Measurements from ENCODE around the gene KLHL34. TPM values are rescaled to one million over a fixed set of nuclear protein-coding genes. Genes with fewer than 3 reads are reported as not detected.

KLHL34 gene
- total RNA-seq (2014; rRNA removed; shearing (Covaris generic)) = not detected in 2 replicates

DNA sequence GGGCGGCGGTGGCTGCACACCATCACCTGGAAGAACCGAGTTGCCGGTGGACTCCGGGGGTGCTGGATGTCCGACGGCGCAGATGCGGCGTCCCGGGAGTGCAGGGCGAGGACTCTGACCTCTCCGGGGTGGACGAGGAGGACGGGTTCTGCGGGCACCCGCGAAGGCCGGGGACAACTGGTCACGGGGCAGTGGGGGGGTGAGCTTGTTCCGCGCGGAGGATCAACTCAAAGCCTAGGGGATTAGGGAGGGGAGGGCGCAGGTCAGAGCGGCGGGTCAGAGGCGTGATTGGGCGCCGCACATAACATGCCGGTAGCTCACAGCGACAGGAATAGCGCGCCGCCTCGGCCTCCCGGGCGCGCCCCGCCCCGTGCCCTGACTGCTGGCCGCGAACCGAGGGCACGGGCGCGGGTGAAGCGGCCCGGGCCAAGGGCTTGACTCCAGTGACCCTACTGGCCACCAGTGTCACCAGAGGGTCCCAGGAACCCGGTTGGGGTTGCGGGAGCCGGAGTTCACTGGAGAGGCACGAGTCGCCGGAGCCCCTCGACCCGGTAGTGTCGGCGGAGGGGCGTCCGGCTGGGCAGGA, at the start of gene KLHL34:
Gene KLHL34, minus strand, starts transcription at position 179 of the 586 bp plus-strand sequence. CDS start 542 bp downstream, outside the sequence.
- DNase-seq (ENCODE audit: low read depth) = no peak

DNA sequence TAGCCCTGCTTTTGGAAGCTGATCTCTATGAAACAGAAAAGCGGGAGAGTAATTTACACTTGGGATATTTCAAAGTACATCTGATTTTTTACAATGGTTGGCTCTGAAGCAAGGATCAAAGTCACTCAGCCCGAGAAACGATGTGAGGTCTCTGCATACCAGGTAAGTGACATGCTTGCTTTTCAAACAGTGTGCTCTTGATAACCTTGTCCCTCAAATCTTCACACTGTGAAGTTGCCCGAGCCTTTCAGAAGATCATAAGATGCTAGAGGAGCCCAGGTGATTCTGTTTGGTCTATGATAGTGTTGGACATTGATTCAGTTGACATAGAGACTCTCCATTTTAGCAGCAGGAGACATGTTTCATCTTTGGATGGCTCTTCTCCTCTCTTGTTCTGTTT, 47.1 kb upstream of the KLHL34 start:
- no peak for DNase-seq (ENCODE audit: low read depth)

DNA sequence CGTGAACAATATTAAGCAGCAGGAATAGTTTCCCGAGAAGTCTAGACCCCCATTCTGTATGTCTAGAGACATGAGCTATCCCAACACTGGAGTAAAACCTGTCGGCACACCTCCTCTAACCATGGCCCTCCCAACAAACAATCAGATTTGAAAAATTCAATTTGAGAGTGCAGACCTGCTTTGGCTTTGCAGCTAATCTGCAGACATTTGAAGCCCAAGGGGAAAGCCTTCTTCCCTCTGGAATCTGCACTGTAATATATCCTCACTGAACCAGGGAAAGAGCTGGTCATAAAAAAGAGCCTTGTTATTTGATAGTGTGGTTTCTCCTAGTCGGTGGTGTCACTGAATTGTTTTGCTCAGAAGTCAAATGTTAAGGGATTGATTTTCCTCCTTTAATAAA, 44.6 kb upstream of the KLHL34 start:
- DNase-seq (ENCODE audit: low read depth) = no peak

DNA sequence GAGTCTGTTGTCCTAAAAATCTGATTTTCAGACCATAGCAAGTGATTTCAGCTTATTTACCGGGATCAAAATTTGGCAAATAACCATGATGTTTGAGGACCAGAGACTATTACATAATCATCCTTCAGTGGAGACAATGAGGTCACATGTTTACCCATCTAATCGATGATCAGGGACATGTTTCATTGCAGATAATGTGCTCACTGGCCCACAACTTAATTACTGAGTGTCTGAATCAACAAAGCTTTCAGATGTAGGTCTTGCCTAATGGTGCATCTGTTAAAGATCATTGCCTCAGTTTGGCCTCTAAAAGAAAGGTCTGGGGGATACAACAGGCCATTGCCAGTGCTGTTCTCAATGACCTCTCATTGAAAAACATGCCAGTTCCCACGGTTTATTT, 42.8 kb upstream of the KLHL34 start:
- DNase-seq (ENCODE audit: low read depth) = no peak

- no peak for DNase-seq (ENCODE audit: low read depth)
Measured at GRCh38 chrX:21700275-21700674, 42.1 kb upstream of the KLHL34 start.

GRCh38 chrX:21699136-21699535, 41.0 kb upstream of the KLHL34 start:
- DNase-seq (ENCODE audit: low read depth) = no peak

GRCh38 chrX:21698272-21698671, 40.1 kb upstream of the KLHL34 start:
- DNase-seq (ENCODE audit: low read depth) = no peak

DNA sequence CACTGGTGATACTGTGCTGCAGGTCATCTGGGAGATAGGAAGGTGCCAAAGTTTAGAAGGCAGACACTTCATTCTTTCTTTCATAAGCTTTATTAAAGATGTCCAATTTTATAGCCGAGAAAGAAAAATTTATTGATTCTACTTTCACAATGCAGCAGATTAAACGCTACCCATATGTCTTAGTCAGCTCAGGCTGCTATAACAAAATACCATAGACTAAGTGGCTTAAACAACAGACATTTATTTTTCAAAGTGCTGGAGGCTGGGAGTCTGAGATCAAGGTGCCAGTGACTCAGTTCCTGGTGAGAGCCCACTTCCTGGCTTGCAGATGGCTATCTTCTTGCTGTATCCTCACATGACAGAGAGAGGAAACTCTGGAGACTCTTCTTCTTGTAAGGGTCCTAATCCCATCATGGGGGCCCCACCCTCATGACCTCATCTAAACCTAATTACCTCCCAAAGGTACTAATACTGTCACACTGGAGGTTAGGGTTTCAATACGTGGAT, 33.4 kb upstream of the KLHL34 start:
- peak; percentile 13 for DNase-seq (ENCODE audit: low read depth)

DNA sequence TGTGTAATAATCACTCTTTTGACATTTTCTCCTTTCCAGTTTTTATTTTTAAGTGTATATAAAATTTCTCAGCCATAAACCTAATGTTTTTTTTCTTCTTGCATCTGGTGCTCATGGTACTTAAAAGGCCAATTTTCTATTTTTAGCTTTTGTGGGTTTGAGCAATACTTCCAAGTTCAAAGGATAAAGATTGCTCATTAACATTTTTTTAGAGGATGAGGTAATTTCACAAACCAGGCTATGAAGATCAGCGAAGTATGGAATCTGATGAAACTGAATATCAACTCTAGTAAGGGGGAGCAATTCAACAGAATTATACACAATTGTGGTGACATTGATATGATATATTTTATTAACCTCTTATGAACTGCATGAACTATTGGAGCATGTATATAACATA, 25.8 kb upstream of the KLHL34 start:
- no peak for DNase-seq (ENCODE audit: low read depth)

GRCh38 chrX:21678048-21678612, 20.0 kb upstream of the KLHL34 start:
- no peak for DNase-seq (ENCODE audit: low read depth)

DNA sequence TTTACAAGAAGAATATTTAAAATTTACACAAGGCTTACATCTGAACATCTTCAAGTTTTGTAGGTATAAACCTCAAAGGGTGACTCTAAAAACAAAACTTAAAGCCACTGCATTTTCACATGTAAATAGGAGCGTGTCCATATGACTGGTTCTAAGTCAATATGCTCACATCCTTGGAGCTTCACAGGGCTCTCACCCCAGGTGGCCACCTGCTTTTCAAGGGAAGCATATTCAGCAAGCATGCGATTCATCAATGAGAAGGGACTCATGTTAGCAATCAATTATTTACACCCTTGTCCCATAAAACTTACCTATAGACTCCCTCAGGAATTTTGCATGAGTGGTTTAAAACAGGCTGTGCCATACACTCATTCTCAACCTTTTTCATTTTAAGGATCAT, 17.8 kb upstream of the KLHL34 start:
- DNase-seq (ENCODE audit: low read depth) = no peak

DNA sequence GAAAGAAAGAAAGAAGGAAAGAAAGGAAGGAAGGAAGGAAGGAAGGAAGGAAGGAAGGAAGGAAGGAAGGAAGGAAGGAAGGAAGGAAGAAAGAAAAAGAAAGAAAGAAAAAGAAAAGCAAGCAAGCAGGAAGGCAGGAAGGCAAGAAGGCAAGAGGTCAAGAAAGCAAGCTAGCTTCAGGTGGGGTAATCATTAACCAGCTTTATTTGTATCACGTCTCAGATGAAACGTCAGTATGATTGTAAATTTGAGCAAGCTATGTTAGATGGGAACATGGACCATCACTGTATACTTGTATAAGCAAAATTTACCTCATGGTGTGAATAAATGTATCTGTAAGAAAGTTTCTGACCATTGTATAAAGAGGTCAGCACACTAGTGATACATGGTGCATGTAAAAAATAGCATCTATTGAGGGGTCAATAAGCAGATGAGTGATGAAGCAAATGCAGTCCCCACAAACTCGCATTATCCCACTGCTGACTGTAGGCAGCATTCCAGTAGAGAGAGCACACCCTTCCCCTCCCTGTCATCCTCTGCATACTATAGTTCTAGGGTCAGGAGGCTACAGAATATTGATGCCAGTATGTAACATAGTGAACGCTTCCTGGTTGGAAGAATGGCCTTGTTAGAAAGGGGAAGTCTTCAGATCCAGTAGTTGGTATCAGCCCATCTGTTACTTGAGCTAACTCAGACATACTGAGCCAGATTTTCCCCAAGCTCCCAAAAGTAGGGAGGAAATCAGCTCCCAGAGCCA, 16.5 kb upstream of the KLHL34 start:
- no peak for DNase-seq (ENCODE audit: low read depth)

- peak; percentile 5 for DNase-seq (ENCODE audit: low read depth)
Measured at GRCh38 chrX:21666679-21667078, 8.5 kb upstream of the KLHL34 start.

- no peak for DNase-seq (ENCODE audit: low read depth)
Measured at GRCh38 chrX:21666252-21666651, 8.1 kb upstream of the KLHL34 start.

- no peak for DNase-seq (ENCODE audit: low read depth)
Measured at GRCh38 chrX:21662761-21663160, 4.6 kb upstream of the KLHL34 start.

GRCh38 chrX:21661316-21661715, 3.2 kb upstream of the KLHL34 start:
- no peak for DNase-seq (ENCODE audit: low read depth)

GRCh38 chrX:21660156-21660555, 2.0 kb upstream of the KLHL34 start:
- DNase-seq (ENCODE audit: low read depth) = no peak

DNA sequence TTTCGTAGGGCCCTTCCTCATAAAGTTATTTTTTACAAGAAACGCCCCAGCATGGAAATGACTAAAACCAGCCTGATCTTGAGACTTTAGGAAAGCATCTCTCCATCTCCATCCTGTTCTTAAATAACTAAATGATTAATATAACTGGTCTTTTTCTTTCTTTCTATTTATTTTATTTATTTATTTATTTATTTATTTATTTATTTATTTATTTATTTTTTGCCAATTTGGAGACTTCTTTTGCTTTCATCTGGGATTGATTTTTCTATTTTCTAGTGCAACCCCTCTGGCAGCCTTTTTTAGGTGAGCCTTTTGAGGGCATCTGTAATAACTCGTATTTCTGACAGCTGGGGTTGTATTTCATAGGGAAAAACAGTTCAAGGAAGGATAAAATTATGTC, 1.2 kb upstream of the KLHL34 start:
- no peak for DNase-seq (ENCODE audit: low read depth)

DNA sequence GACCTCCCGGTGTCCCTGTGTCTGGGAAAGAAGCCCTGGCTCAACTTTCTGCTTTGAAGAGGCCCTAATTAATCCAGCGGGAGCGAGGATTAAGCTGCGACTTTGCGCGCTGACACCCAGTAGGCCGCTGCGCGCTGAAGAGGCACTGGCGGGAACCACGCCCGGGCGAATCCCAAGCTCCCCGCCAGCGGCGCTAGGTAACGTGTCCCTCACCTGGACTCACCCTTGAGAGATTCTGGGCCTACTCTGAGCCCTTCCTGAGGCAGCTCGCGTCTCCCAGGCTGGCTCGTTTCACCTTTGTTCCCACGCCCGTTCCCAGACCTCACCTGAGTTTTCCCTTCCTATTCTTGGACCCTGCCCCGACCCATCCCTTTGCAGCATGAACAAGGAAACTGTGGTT, 616 bp upstream of the KLHL34 start:
- DNase-seq (ENCODE audit: low read depth) = no peak

DNA sequence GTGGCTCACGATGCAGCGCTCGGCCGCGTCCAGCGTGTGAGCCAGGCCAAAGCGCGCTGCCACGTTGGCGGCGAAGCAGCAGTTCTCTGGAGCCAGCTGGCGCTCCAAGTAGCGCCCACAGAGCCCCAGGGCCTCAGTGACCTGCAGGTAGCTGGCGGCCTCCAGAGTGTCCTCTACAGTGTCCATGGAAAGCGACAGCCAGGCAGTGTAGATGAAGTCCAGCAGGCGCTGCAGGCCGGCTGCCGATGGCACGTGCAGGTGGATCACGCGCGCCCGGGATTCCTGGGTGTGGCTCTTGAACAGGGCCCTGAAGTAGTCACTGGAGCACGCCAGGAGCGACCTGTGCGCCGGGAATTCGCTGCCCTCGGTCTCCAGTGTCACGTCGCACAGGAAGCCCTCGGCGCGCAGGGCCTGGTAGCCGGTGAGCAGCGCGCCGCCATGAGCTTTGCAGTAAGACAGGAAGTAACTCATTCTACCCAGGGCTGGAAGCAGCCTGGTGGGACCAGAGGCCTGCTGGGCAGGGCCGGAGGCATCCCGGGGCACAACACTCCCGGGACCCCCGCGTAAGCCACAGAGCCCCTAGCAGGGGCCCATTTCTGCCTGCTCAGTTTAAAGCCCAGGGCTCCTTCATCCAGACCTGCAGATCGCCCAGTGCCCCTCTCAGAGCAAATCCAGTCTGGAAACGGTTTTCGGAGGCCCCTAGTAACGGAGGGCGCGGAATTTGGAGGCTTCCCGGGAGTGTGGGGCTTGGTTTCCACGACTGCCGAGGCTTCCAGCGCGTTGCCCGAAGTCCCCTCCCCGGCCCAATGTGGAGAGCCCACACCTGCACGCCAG, 595 bp downstream of the KLHL34 start:
- no peak for DNase-seq (ENCODE audit: low read depth)

DNA sequence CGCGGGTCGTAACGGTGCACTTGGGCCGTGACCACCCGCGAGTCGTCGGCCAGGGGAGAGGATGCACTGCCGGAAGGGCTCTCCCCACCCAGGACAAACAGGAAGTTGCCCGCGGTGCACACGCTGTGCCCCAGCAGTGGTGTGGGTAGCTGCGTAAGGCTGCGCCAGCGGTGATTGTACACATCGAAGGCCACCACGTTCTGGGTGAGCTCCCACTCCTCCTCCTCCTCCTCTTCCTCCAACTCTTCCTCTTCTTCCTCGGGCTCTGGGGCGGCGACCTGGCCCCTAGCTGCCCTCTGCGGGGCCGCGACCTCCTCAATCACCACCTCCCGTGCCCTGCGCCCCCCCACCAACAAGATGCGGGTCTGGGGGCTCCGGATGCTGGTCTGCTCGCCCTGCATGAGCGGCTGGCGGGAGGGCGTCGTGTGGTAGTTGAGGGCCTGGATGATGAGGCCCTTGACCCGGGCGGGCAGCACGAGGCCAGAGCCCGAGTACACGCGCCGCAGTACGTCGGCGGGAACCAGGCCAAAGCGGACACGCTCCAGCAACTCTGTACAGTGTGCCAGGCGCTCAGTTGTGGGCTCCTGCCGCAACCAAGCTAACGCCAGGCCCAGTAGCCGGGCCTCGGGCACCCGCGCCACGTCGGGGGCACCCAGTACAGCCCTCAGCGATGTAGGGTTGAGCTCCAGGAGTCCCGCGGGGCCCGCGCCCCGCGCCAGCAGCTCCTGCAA, 1.4 kb downstream of the KLHL34 start:
- no peak for DNase-seq (ENCODE audit: low read depth)
